HEK293T (cell line): ENCODE data around the gene WDR74.
A peak's percentile ranks its signal among the peaks of the same experiment; 100 is the strongest.

Experiments
- BHLHE40 ChIP-seq: fragments of 450-650 bp; IDR thresholded peaks from 2 replicates; pipeline ENCODE4 v1.6.1; 2016; ENCODE audit warnings: mild to moderate bottlenecking, moderate library complexity, borderline replicate concordance
- ELF4 ChIP-seq: fragments of 450-650 bp; IDR thresholded peaks from 2 replicates; pipeline ENCODE4 v1.6.1; 2017; ENCODE audit warnings: antibody characterized with exemption
- FOXA1 ChIP-seq: fragments of 450-650 bp; IDR thresholded peaks from 2 replicates; pipeline ENCODE4 v1.6.1; 2016; ENCODE audit warnings: mild to moderate bottlenecking
- FOXK2 ChIP-seq: fragments of 450-650 bp; IDR thresholded peaks from 2 replicates; pipeline ENCODE4 v1.6.1; 2016; ENCODE audit warnings: mild to moderate bottlenecking
- FOXM1 ChIP-seq: fragments of 450-650 bp; IDR thresholded peaks from 2 replicates; pipeline ENCODE4 v1.6.1; 2017; ENCODE audit warnings: mild to moderate bottlenecking, borderline replicate concordance
- L3MBTL2 ChIP-seq: fragments of 450-650 bp; conservative IDR thresholded peaks from 2 replicates; pipeline ENCODE4 v1.6.1; 2016; ENCODE audit warnings: mild to moderate bottlenecking
- NFRKB ChIP-seq: fragments of 450-650 bp; IDR thresholded peaks from 2 replicates; pipeline ENCODE4 v1.6.1; 2016; ENCODE audit warnings: mild to moderate bottlenecking, moderate library complexity
- SP1 ChIP-seq: fragments of 450-650 bp; IDR thresholded peaks from 2 replicates; pipeline ENCODE4 v1.6.1; 2017
- SUZ12 ChIP-seq: fragments of 450-650 bp; IDR thresholded peaks from 2 replicates; pipeline ENCODE4 v1.6.1; 2016; ENCODE audit warnings: mild to moderate bottlenecking
- TARDBP ChIP-seq: fragments of 450-650 bp; IDR thresholded peaks from 2 replicates; pipeline ENCODE4 v1.6.1; 2016
- ZNF384 ChIP-seq: fragments of 450-650 bp; IDR thresholded peaks from 2 replicates; pipeline ENCODE4 v1.6.1; 2016
- TF ChIP-seq, protein P1 (sequence below): fragments of 450-650 bp; IDR thresholded peaks from 2 replicates; pipeline ENCODE4 v1.6.1; 2016

DNA sequence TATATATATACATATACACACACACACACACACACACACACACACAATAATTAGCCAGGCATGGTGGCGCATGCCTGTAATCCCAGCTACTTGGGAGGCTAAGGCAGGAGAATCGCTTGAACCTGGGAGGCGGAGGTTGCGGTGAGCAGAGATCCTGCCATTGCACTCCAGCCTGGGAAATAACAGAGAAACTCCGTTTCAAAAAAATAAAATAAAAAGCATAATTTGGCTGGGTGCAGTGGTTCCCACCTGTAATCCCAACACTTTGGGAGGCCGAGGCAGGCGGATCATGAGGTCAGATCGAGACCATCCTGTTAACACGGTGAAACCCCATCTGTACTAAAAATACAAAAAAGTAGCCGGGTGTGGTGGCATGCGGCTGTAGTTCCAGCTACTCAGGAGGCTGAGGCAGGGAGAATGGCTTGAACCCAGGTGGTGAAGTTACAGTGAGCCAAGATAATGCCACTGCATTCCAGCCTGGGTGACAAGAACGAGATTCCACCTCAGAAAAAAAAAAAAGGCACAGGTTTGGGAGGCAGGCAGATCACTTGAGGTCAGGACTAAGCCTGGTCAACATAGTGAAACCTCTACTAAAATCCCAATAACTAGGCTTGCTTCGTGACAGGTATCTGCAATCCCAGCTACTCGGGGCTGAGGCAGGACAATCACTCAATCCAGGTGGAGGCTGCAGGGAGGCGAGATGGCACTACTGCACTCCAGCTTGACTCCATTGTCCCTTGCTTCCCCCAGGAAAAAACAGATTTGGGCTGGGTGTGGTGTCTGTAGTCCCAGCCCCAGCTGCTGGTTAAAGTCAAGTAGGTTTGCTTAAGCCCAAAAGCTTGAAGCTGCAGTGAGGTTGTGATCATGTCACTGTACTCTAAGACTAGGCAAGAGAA is 11.8 kb upstream of the WDR74 start:
- TF ChIP-seq SUZ12: no peak
- no peak for TF ChIP-seq ZNF384
- TF ChIP-seq BHLHE40: 0 out of 2 replicates have a peak, but pooled peaks have one; percentile 7
- TF ChIP-seq FOXA1: no peak
- TF ChIP-seq NFRKB: no peak
- TF ChIP-seq SP1: no peak
- no peak for TF ChIP-seq FOXK2
- no peak; the same call in none of the 2 replicates for TF ChIP-seq ELF4
- TF ChIP-seq TARDBP: no peak
- TF ChIP-seq, protein P1, sequence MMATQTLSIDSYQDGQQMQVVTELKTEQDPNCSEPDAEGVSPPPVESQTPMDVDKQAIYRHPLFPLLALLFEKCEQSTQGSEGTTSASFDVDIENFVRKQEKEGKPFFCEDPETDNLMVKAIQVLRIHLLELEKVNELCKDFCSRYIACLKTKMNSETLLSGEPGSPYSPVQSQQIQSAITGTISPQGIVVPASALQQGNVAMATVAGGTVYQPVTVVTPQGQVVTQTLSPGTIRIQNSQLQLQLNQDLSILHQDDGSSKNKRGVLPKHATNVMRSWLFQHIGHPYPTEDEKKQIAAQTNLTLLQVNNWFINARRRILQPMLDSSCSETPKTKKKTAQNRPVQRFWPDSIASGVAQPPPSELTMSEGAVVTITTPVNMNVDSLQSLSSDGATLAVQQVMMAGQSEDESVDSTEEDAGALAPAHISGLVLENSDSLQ: no peak
- TF ChIP-seq L3MBTL2: no peak
- no peak for TF ChIP-seq FOXM1
